SK-N-SH treated with all-trans-retinoic acid at 6 μM for 48 hours (cell line): ENCODE results near the gene ERC1.

Experiments
- ATAC-seq: fragments of 200-7000 bp; cut with Tn5 transposase; 3 replicates; pipeline ENCODE4 v1.9.1; 2020; ENCODE audit warnings: mild to moderate bottlenecking, moderate library complexity
- ARNTL ChIP-seq: fragments of 450-650 bp; formaldehyde crosslinking; IDR thresholded peaks from 2 replicates; pipeline ENCODE4 v1.5.0; 2020; ENCODE audit warnings: low read depth, mild to moderate bottlenecking, moderate library complexity, borderline replicate concordance
- ESRRG ChIP-seq: fragments of 250-450 bp; sonication (Bioruptor Pico); IDR thresholded peaks from 2 replicates; pipeline ENCODE4 v1.6.1; 2021; ENCODE audit warnings: mild to moderate bottlenecking
- GLIS3 ChIP-seq: fragments of 250-450 bp; sonication (Bioruptor Pico); IDR thresholded peaks from 2 replicates; pipeline ENCODE4 v1.5.0; 2020; ENCODE audit warnings: mild to moderate bottlenecking, moderate library complexity
- ISL1 ChIP-seq: fragments of 250-450 bp; sonication (Bioruptor Pico); IDR thresholded peaks from 2 replicates; pipeline ENCODE4 v2.1.2; 2022; ENCODE audit warnings: mild to moderate bottlenecking, moderate library complexity
- PPARA ChIP-seq: fragments of 250-450 bp; sonication (Bioruptor Pico); IDR thresholded peaks from 2 replicates; pipeline ENCODE4 v1.5.0; 2020; ENCODE audit warnings: mild to moderate bottlenecking, borderline replicate concordance
- RARB ChIP-seq: fragments of 250-450 bp; sonication (Bioruptor Pico); IDR thresholded peaks from 2 replicates; pipeline ENCODE4 v1.8.0; 2021; ENCODE audit warnings: mild to moderate bottlenecking, moderate library complexity
- SNAI2 ChIP-seq: fragments of 250-450 bp; sonication (Bioruptor Pico); IDR thresholded peaks from 2 replicates; pipeline ENCODE4 v1.5.0; 2020; ENCODE audit warnings: mild to moderate bottlenecking, moderate library complexity
- TCF4 ChIP-seq: fragments of 250-450 bp; sonication (Bioruptor Pico); IDR thresholded peaks from 2 replicates; pipeline ENCODE4 v1.8.0; 2021; ENCODE audit warnings: mild to moderate bottlenecking, moderate library complexity, borderline replicate concordance
- ZC3H10 ChIP-seq: fragments of 250-450 bp; sonication (Bioruptor Pico); IDR thresholded peaks from 2 replicates; pipeline ENCODE4 v1.5.1; 2021; ENCODE audit warnings: mild to moderate bottlenecking, moderate library complexity
- ZFP3 ChIP-seq: fragments of 250-450 bp; sonication (Bioruptor Pico); IDR thresholded peaks from 2 replicates; pipeline ENCODE4 v1.5.0; 2020; ENCODE audit warnings: mild to moderate bottlenecking, moderate library complexity
- ZFP30 ChIP-seq: fragments of 450-650 bp; formaldehyde crosslinking; IDR thresholded peaks from 2 replicates; pipeline ENCODE4 v1.5.0; 2022; ENCODE audit warnings: mild to moderate bottlenecking, moderate library complexity
- ZNF565 ChIP-seq: fragments of 450-650 bp; formaldehyde crosslinking; conservative IDR thresholded peaks from 2 replicates; pipeline ENCODE4 v1.5.0; 2020; ENCODE audit warnings: low read depth, mild to moderate bottlenecking, moderate library complexity
- ZNF70 ChIP-seq: fragments of 450-650 bp; formaldehyde crosslinking; IDR thresholded peaks from 2 replicates; pipeline ENCODE4 v1.5.0; 2020; ENCODE audit warnings: mild to moderate bottlenecking, moderate library complexity
- TF ChIP-seq, protein P1 (sequence below): fragments of 250-450 bp; sonication (Bioruptor Pico); IDR thresholded peaks from 2 replicates; pipeline ENCODE4 v1.5.0; 2020; ENCODE audit warnings: mild to moderate bottlenecking, moderate library complexity
- TF ChIP-seq, protein P2 (sequence below): fragments of 250-450 bp; sonication (Bioruptor Pico); IDR thresholded peaks from 2 replicates; pipeline ENCODE4 v1.8.0; 2021; ENCODE audit warnings: low read depth, mild to moderate bottlenecking, moderate library complexity, borderline replicate concordance
- TF ChIP-seq, protein P3 (sequence below): fragments of 250-450 bp; sonication (Bioruptor Pico); IDR thresholded peaks from 2 replicates; pipeline ENCODE4 v1.8.0; 2020; ENCODE audit warnings: mild to moderate bottlenecking, moderate library complexity, borderline replicate concordance
- TF ChIP-seq, protein P4 (sequence below): fragments of 250-450 bp; sonication (Bioruptor Pico); IDR thresholded peaks from 2 replicates; pipeline ENCODE4 v1.5.1; 2021; ENCODE audit warnings: mild to moderate bottlenecking, moderate library complexity

Gene ERC1

DNA sequence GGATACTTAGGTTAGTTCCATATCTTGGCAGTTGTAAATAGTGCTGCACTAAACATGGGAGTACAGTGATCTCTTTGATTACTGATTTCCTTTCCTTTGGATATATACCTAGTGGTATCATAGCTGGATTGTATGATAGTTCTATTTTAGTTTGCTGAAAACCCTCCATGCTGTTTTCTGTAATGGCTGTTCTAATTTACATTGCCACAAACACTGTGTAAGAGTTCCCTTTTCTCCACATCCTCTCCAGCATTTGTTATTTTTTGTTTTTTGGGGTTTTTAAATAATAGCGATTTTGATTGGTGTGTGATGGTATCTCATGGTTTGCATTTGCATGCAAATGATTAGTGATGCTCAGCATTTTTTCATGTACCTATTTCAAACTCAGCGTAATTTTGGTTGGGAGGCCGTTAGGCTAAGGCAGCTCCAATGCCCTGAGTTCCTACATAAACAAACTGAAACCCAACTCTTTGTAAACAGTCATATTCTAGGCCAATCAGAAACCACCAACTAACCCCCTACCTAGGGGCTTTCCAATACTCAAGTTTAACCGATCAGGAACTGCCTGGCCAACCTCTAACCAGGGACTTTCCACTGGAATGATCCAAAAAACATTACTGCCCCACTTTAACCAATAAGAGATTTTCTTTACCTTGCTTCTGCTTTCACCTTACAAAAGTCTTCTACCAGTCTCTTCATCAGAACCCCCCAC lies 431.7 kb downstream of the ERC1 start (continued):
- TF ChIP-seq, protein P1, sequence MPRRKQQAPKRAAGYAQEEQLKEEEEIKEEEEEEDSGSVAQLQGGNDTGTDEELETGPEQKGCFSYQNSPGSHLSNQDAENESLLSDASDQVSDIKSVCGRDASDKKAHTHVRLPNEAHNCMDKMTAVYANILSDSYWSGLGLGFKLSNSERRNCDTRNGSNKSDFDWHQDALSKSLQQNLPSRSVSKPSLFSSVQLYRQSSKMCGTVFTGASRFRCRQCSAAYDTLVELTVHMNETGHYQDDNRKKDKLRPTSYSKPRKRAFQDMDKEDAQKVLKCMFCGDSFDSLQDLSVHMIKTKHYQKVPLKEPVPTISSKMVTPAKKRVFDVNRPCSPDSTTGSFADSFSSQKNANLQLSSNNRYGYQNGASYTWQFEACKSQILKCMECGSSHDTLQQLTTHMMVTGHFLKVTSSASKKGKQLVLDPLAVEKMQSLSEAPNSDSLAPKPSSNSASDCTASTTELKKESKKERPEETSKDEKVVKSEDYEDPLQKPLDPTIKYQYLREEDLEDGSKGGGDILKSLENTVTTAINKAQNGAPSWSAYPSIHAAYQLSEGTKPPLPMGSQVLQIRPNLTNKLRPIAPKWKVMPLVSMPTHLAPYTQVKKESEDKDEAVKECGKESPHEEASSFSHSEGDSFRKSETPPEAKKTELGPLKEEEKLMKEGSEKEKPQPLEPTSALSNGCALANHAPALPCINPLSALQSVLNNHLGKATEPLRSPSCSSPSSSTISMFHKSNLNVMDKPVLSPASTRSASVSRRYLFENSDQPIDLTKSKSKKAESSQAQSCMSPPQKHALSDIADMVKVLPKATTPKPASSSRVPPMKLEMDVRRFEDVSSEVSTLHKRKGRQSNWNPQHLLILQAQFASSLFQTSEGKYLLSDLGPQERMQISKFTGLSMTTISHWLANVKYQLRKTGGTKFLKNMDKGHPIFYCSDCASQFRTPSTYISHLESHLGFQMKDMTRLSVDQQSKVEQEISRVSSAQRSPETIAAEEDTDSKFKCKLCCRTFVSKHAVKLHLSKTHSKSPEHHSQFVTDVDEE (CRISPR knock-in tag), result no peak
- TF ChIP-seq, protein P2, sequence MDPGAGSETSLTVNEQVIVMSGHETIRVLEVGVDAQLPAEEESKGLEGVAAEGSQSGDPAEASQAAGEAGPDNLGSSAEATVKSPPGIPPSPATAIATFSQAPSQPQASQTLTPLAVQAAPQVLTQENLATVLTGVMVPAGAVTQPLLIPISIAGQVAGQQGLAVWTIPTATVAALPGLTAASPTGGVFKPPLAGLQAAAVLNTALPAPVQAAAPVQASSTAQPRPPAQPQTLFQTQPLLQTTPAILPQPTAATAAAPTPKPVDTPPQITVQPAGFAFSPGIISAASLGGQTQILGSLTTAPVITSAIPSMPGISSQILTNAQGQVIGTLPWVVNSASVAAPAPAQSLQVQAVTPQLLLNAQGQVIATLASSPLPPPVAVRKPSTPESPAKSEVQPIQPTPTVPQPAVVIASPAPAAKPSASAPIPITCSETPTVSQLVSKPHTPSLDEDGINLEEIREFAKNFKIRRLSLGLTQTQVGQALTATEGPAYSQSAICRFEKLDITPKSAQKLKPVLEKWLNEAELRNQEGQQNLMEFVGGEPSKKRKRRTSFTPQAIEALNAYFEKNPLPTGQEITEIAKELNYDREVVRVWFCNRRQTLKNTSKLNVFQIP (CRISPR knock-in tag), result no peak
- TF ChIP-seq, protein P3, sequence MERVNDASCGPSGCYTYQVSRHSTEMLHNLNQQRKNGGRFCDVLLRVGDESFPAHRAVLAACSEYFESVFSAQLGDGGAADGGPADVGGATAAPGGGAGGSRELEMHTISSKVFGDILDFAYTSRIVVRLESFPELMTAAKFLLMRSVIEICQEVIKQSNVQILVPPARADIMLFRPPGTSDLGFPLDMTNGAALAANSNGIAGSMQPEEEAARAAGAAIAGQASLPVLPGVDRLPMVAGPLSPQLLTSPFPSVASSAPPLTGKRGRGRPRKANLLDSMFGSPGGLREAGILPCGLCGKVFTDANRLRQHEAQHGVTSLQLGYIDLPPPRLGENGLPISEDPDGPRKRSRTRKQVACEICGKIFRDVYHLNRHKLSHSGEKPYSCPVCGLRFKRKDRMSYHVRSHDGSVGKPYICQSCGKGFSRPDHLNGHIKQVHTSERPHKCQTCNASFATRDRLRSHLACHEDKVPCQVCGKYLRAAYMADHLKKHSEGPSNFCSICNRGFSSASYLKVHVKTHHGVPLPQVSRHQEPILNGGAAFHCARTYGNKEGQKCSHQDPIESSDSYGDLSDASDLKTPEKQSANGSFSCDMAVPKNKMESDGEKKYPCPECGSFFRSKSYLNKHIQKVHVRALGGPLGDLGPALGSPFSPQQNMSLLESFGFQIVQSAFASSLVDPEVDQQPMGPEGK (CRISPR knock-in tag), result no peak
- TF ChIP-seq ZC3H10 (CRISPR knock-in tag), result no peak
- TF ChIP-seq, all 23 proteins: peak for 0

DNA sequence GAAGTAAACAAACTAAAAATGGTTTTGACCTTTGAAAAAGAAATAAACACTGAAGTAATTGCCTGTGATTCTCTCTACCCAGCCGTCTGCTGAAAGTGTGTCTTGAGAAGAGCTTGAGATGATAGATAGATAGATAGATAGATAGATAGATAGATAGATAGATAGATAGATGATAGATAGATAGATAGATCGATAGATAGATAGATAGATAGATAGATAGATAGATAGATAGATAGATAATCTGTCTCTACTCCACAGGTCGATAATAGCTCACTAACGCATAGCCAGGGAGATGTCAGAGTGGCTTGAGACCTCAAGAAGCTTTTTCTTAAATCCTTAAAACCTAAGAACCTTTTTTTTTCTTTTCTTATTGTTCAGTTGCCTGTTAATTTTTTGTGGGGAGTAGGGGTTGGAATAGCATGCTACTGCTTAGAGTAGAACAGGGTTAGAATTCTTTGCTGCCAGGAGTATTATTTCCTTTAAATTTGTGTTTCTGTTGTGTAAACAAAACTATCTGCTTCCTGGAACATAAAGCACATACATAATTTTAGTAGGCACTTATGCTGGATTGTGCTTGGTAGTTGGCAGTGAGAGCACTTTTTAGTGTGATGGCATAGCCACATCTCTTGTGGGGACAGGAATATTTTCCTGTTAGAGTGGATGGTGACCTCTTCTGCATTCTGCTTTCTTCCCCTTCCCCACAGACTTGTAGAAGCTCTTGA lies 433.8 kb downstream of the ERC1 start:
- TF ChIP-seq, protein P1 (CRISPR knock-in tag), result no peak
- no peak for TF ChIP-seq ISL1
- no peak for TF ChIP-seq ZNF70 (CRISPR knock-in tag)
- no peak for TF ChIP-seq ZFP3 (CRISPR knock-in tag)
- TF ChIP-seq, protein P4, sequence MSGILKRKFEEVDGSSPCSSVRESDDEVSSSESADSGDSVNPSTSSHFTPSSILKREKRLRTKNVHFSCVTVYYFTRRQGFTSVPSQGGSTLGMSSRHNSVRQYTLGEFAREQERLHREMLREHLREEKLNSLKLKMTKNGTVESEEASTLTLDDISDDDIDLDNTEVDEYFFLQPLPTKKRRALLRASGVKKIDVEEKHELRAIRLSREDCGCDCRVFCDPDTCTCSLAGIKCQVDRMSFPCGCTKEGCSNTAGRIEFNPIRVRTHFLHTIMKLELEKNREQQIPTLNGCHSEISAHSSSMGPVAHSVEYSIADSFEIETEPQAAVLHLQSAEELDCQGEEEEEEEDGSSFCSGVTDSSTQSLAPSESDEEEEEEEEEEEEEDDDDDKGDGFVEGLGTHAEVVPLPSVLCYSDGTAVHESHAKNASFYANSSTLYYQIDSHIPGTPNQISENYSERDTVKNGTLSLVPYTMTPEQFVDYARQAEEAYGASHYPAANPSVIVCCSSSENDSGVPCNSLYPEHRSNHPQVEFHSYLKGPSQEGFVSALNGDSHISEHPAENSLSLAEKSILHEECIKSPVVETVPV, result no peak
- TF ChIP-seq SNAI2 (CRISPR knock-in tag), result no peak
- no peak for TF ChIP-seq ARNTL
- TF ChIP-seq ZC3H10 (CRISPR knock-in tag), result no peak
- TF ChIP-seq ZNF565 (CRISPR knock-in tag), result no peak
- TF ChIP-seq ESRRG, result no peak
- no peak for TF ChIP-seq RARB (CRISPR knock-in tag)
- no peak for TF ChIP-seq TCF4 (CRISPR knock-in tag)
- no peak for TF ChIP-seq ZFP30 (CRISPR knock-in tag)
- TF ChIP-seq, protein P3 (CRISPR knock-in tag), result no peak
- TF ChIP-seq, protein P2 (CRISPR knock-in tag), result no peak
- TF ChIP-seq PPARA (CRISPR knock-in tag), result no peak
- TF ChIP-seq GLIS3 (CRISPR knock-in tag), result no peak
- TF ChIP-seq, all 23 proteins: peak for 0
- no peak for ATAC-seq
